ENCODE measurements around the gene GLE1.

DNA sequence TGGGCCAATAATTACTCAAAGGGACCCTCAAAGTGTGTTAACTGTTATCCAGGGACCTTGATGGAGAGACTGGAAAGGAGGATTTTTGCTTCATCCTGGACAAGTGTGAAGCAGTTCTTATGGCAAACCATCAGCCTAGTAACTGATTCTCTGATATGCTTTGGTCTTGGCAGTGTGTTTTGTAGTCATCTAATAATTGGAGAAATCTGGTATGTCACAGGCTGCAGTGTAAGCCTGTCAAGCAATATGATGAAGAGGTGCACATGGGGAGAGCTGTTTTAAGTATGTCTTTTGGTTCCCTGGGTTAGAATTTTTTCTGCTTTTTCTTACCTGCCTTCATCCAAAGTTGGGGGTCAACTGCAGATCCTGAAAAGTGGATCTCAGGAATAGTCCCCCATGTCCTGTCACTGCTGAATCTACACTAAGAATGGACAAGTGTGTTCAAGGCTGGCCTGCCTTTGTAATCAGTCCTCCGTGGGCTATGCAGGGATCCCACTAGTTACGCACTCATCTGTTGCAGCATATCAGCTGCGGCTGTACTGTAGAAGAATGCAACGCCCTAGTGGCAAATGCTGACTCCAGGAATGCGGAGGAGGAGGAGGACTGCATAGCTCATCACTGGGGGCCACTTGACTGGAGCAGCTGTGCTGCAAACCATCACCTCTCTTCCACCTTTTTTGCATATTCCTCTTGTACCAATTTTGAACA, 49.8 kb downstream of the GLE1 start:
- no peak for TF ChIP-seq CTCF (IDR thresholded peaks at IDR 0.05 in 8 of 11, conservative IDR thresholded peaks at IDR 0.05 in 3 of 11)
- peak in 1 of 3 donors; percentile 14 for TF ChIP-seq POLR2A (IDR thresholded peaks at IDR 0.05)
- TF ChIP-seq POLR2AphosphoS5 (IDR thresholded peaks at IDR 0.05), result peak in 2 of 3 donors; percentile 61 to 77
